Fibroblast of lung (primary cell): ENCODE results near the gene PTPN14.

ENCODE experiments used
- EZH2 ChIP-seq: IDR thresholded peaks from 2 replicates; pipeline ENCODE4 v1.5.1; 2012; ENCODE audit warnings: low read length, control low read depth, mild to moderate bottlenecking; ENCODE audit errors: missing control alignments
- TF ChIP-seq, protein P1 (sequence below), 2 donors: IDR thresholded peaks in 1 of 2; conservative IDR thresholded peaks in 1 of 2; 1 replicate in 1 of 2; 2 replicates in 1 of 2; pipeline ENCODE4 v1.5.1; 2011 to 2012; ENCODE audit warnings: low read length in 2 of 2, control low read depth in 1 of 2, inconsistent platforms in 1 of 2, low read depth in 1 of 2, mild to moderate bottlenecking in 1 of 2

DNA sequence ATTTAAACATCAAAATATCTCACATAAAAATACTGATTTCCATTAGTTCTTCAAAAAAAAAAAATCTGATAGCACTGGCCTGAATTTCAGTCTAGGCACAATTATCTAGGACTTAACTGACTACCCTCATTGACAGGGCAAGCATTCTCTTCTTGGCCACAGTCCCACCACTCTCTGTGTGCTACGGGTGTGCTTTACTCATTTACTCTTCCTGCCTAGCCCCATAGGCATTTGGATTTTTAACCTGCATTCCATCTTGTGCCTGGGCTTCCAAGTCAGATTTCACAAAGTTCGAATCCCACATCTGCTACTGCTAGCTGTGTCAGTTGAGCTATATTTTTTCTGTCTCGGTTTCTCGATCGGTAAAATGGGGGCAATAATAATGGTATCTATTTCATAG is 38.0 kb downstream of the PTPN14 start:
- TF ChIP-seq, protein P1, sequence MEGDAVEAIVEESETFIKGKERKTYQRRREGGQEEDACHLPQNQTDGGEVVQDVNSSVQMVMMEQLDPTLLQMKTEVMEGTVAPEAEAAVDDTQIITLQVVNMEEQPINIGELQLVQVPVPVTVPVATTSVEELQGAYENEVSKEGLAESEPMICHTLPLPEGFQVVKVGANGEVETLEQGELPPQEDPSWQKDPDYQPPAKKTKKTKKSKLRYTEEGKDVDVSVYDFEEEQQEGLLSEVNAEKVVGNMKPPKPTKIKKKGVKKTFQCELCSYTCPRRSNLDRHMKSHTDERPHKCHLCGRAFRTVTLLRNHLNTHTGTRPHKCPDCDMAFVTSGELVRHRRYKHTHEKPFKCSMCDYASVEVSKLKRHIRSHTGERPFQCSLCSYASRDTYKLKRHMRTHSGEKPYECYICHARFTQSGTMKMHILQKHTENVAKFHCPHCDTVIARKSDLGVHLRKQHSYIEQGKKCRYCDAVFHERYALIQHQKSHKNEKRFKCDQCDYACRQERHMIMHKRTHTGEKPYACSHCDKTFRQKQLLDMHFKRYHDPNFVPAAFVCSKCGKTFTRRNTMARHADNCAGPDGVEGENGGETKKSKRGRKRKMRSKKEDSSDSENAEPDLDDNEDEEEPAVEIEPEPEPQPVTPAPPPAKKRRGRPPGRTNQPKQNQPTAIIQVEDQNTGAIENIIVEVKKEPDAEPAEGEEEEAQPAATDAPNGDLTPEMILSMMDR (conservative IDR thresholded peaks at IDR 0.05 in 1 of 2, IDR thresholded peaks at IDR 0.05 in 1 of 2; ENCODE audit: low read depth in 1 of 2, low read length in 2 of 2), result no peak
- no peak for TF ChIP-seq EZH2
